Bone marrow (tissue), 2 donors: ENCODE data around the gene ARID3B.
"Not testable (repeated sequence)": the region's sequence is repeated elsewhere in the genome, so short reads cannot be mapped to it uniquely, and the experiment has no call there.

Experiments used
- DNase-seq, 2 donors: peaks; one replicate each; lab custom pipeline; 2025; lab: John Stamatoyannopoulos, UW

Gene ARID3B, protein sequence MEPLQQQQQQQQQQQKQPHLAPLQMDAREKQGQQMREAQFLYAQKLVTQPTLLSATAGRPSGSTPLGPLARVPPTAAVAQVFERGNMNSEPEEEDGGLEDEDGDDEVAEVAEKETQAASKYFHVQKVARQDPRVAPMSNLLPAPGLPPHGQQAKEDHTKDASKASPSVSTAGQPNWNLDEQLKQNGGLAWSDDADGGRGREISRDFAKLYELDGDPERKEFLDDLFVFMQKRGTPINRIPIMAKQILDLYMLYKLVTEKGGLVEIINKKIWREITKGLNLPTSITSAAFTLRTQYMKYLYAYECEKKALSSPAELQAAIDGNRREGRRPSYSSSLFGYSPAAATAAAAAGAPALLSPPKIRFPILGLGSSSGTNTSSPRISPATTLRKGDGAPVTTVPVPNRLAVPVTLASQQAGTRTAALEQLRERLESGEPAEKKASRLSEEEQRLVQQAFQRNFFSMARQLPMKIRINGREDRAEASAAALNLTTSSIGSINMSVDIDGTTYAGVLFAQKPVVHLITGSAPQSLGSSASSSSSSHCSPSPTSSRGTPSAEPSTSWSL

GRCh38 chr15:74540761-74541493 lies at the start of gene ARID3B:
TSS of gene ARID3B (plus strand) at chr15:74541220. CDS start at chr15:74543937, 2,717 bp downstream.
- DNase-seq, result peak; percentile 81 to 95

DNA sequence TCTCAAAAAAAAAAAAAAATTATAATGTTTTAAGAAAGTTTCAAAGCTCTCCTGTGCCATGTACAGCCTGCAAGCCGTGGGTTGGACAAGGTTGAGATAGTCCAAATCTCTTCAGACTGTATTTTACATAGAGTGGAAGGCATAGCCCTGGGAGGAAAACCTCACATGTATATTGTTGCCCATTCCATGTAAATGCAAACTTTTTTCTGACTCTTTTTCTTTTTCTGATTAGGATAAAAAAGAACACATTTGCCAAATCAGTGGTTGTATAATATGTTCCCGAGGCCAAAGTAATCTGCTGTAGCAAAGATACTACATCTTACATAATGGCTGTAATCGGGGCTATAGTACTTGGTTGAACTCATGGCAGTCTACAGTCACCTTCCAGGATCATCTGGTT lies 44.4 kb upstream of the ARID3B start:
- DNase-seq, result no peak

DNA sequence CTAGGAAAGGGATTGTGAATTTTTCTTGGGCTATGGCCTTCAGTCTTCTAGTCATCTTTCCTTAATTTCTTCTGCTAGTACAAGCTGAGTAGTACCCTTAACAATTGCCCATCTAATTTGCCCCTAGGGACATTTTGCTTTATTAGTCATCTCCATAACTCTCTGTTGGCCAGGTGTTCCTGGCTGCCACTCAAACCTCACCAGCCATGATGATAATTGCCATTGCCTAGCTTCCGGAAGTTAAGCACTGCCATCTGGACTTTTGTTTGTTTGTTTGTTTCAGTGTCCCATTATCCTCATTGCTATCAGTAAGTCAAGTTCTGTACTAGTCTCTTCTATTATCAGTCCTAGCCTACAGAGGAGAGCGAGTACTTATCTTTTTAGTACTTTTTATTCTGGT lies 43.4 kb upstream of the ARID3B start:
- DNase-seq, result no peak

DNA sequence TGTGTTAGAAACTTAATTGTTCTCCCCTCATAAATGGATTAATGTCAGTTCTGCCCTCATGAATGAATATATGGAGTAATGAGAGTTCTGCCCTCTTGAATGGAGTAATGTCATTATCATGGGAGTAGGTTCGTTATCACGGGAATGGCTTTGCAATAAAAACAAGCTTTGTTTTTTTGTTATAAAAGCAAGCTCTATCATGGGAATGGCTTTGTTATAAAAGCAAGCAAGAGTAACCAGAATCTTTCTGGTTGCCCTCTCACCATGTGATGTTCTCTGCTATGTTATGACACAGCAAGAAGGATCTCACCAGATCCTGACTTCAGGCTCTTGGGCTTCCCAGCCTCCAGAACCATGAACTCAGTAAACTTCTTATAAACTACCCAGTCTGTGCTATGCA lies 41.7 kb upstream of the ARID3B start:
- DNase-seq, result no peak

DNA sequence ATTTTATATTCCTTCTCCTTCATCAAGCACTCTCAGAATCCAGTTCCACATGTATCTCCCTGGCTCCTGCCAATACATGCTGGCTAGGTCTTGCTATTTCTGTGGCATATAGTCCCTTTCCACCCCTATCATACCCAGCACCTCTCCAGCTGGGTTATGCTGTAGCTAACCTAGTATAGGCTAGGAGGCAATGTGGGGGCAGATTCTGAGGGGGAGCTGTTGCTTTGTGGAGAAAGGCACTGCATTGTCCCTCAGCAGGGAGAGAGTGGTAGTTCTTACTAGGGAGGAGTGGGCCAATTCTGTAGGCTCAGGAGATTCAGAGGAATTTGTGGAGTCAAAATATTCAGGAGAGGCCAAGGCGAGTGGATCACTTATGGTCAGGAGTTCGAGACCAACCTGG lies 40.6 kb upstream of the ARID3B start:
- no peak for DNase-seq

DNA sequence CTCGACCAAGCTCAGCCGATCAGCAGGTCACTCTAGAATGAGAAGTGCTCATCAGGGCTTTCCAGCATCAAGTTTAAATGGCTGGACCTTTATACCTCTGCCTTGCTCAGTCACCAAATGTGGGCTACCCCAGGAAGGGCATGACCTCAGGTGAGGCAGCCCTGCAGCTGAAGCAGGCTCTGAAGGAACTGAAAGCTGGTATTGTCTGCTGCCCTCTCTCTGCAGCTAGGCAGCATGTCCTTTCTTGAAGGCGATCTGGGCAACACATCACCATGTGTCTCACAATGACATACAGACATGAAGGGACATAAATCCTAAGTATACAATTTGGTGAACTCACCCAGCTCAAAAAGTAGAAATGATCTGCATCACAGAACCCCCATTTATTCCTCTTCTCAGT lies 38.7 kb upstream of the ARID3B start:
- DNase-seq, result no peak

DNA sequence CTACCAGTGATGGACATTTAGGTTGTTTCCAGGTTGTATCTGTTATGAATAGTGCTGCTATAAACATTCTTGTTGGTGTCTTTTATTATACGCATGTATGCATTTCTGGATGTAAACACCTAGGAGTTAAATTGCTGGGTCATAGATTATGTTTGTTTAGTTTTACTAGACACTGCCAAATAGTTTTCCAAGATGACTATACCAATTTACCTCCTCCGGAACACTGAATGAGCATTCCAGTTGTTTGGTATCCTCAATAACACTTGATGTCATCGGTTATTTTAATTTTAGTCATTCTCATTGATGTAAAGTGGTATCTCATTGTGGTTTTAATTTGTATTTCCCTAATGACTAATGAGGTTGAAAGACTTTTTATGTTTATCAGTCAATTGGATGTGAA lies 36.6 kb upstream of the ARID3B start:
- DNase-seq, result no peak

DNA sequence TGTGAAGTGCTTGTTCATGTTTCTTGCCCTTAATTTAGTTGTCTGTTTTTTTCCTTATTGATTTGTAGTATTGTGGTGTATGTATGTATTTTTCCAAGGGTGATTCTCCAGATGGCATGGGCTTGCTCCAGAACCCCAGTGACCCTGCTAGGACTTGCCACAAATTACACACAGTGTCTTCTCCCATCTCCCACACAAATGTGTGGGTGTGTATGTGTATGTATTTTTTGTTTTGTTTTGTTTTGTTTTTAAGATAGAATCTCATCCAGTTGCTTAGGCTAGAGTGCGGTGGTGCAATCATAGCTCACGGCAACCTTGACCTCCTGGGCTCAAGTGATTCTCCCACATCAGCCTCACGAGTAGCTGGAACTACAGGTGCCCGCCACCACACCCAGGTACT lies 36.2 kb upstream of the ARID3B start:
- no peak for DNase-seq

DNA sequence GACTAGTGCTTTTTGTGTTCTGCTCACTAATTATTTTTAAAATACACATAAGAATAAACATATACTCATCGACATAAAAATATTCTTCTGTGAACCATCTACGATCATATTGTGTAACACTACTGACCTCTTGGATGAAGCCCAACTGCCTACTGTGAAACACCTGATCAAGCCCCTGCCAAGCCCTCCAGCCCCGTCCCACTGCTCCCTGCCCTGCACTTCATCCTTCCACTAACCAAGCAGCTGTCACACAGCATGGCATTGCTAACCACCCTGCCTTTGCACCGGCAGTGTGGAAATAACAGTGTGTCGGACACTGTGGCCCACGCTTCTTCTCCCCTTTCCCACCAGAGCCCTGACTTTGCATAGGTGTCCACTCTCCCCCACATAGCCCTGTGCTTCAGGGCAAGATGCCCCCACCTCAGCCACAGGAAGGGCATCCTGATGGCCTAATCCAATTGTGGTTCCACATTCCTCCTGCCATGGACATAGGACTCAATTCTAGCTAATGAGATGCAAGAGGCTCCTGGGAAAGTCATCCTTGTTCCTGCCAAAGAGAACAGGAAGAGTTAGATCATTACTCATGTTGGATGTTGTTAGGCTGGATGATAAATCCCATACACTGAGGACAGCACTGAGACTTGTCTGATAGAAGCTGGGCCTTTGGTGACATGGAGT lies 35.0 kb upstream of the ARID3B start:
- no peak for DNase-seq

GRCh38 chr15:74506515-74506840 lies 34.5 kb upstream of the ARID3B start:
- no peak for DNase-seq

- DNase-seq, result no peak
These were observed 29.4 kb upstream of the ARID3B start for GRCh38 chr15:74511583-74511982.

DNA sequence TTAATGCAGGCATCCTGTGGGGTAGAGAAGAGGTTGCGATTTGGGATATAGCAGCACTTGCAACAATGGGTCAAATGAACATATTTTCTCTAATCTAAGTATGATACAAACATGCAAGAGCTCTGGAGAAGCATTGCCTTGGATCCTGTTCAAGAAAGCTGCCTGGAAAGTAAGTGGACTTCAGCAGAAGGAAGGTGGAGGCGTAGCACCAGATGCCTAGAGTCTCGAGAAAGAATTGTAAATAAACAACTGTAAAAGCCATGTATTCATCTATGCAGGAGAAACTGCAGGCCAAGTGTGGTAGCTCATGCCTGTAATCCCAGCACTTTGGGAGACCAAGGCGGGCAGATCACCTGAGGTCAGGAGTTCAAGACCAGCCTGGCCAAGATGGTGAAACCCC lies 27.0 kb upstream of the ARID3B start:
- DNase-seq, result not testable (repeated sequence)

GRCh38 chr15:74517096-74517495 lies 23.9 kb upstream of the ARID3B start:
- no peak for DNase-seq

DNA sequence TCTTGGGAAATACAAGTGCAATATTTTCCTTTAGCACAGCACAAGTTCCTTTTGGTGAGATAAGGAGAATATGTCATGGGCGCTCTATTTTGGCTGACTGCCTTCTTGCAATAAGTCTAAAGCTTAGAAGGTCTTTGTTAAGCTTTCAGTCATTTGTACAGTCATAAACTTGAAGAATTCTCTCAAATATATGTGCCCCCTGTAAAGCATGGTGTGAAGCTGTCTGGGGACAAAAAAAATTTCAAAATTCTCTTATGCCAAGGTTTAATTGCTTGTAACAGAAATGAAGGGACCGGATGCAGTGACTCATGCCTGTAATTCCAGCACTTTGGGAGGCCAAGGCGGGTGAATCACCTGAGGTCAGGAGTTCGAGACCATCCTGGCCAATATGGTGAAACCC lies 21.7 kb upstream of the ARID3B start:
- no peak for DNase-seq

- no peak for DNase-seq
These were observed 20.6 kb upstream of the ARID3B start for GRCh38 chr15:74520407-74520806.

DNA sequence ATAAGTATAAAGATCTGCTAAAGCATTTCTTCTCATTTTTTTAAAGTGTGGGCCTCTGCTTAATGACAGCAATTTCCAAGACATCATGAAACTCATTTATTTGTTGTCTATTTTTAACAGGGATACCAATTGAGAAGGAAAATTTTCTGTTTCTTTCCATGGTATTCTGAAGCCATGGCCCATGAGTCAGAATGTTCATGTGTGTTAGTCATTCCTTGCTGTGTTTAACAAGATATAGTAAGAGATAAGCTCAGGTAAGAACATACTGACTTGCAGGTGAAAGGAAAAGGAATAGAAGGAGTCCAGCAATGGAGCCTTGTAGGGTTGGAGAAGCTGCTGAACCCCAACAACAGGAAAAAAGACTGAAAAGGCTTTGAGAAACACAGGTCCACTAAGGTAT lies 17.0 kb upstream of the ARID3B start:
- no peak for DNase-seq

DNA sequence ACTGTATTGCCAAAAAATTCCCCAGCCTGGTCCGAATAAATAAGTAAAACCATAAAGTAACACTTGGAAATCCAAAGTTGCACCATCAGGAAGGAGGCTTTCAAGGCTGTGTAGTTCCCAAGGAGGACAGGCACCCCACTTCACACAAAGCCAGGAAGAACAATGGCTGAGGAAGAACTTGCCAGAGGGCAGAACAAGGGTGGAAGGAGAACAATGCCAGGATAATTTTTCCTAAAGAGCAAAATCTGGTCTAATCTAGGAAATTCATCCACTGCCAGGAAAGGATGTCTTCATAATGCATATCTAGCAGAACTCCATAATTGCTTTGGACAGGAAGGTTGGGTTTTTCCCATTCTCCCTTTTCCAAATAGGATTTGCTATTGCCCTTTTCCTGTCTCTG lies 15.7 kb upstream of the ARID3B start:
- no peak for DNase-seq

DNA sequence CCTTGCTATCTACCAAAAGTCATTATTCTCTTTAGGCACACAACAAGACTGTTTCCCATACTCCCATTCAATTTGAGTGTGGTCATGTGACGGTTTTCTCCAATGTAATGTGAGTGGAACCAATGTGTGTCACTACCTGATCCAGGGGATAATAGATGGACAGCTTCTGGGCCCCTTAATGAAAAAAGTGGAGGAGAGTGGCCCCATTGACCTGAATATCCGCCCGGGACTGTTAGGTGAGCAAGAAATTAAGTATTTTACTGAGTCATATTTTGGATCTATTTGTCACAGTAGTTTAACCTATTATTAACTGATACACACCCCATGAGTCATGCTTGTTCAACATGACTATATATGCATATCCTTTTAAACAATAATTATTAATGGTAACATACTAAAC lies 15.1 kb upstream of the ARID3B start:
- DNase-seq, result no peak

DNA sequence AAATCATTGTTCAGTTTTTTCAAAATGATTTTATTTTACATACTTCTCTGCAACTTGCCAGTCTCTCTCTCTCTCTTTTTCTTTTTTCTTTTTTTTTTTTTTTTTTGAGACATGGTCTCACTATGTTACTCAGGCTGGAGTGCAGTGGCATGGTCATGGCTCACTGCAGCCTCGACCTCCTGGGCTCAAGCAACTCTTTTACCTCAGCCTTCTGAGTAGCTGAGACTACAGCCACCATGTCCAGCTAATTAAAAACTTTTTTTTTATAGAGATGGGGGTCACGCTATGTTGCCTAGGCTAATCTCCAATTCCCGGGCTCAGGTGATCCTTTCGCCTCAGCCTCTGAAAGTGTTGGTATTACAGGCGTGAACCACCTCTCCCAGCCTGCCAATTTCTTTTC lies 12.1 kb upstream of the ARID3B start:
- DNase-seq, result no peak

DNA sequence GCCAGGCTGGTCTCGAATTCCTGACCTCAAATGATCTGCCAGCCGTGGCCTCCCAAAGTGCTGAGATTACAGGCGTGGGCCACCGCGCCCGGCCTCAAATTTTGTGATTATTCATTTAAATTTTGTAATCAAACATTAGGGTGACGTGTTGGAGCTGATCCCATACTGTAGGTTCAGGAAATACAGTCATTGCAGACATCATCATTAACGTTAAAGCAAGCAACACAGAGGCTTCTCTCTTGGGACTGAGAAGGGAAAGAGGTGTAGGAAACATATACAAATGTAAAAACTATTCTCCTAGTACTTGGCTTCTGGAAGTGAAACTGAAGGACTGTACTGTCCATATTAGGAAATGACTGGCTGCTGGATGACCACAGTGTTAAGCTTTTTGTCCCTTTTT lies 11.1 kb upstream of the ARID3B start:
- peak in 1 of 2 donors; percentile 3 for DNase-seq

GRCh38 chr15:74530771-74531143 lies 10.3 kb upstream of the ARID3B start:
- DNase-seq, result no peak

GRCh38 chr15:74531144-74531811 lies 9.7 kb upstream of the ARID3B start:
- no peak for DNase-seq
